Osteoblast (primary cell): ENCODE results near the gene NTF3. TPM values are rescaled to one million over a fixed set of nuclear protein-coding genes. Genes with fewer than 3 reads are reported as not detected.

ENCODE experiments used
- DNase-seq: peaks from one replicate; pipeline ENCODE4 v3.0.0; 2011; ENCODE audit warnings: low spot score, mixed read lengths; ENCODE audit not compliant: insufficient read length; ENCODE audit errors: missing footprints
- H2AFZ ChIP-seq: 2 replicates; pipeline ENCODE4 v1.6.0; 2011; ENCODE audit warnings: mild to moderate bottlenecking, low read length
- H3K27ac ChIP-seq: 2 replicates; pipeline ENCODE4 v1.5.1; 2011; ENCODE audit warnings: mild to moderate bottlenecking, low read depth, low read length, moderate library complexity
- H3K27me3 ChIP-seq: 2 replicates; pipeline ENCODE4 v1.6.0; 2012; ENCODE audit warnings: mild to moderate bottlenecking, control low read depth, inconsistent platforms, low read length, moderate library complexity; ENCODE audit not compliant: insufficient read depth
- H3K36me3 ChIP-seq: 2 replicates; pipeline ENCODE4 v1.5.1; 2011; ENCODE audit warnings: mild to moderate bottlenecking, low read length, control low read depth, moderate library complexity; ENCODE audit not compliant: insufficient read depth
- H3K4me1 ChIP-seq: 2 replicates; pipeline ENCODE4 v1.5.1; 2011; ENCODE audit warnings: mild to moderate bottlenecking, low read length, control low read depth, moderate library complexity; ENCODE audit not compliant: insufficient read depth
- H3K4me2 ChIP-seq: 2 replicates; pipeline ENCODE4 v1.6.0; 2011; ENCODE audit warnings: mild to moderate bottlenecking, low read length; ENCODE audit not compliant: insufficient read depth
- H3K4me3 ChIP-seq: fragments of 200-600 bp; sonication (generic); 3 replicates; pipeline ENCODE4 v1.5.1; 2012; ENCODE audit warnings: mild to moderate bottlenecking, low read length, inconsistent platforms; ENCODE audit not compliant: insufficient read depth
- H3K79me2 ChIP-seq: 2 replicates; pipeline ENCODE4 v1.6.0; 2012; ENCODE audit warnings: mild to moderate bottlenecking, low read length, control low read depth, inconsistent platforms; ENCODE audit not compliant: insufficient read depth
- H3K9me3 ChIP-seq: 2 replicates; pipeline ENCODE4 v1.5.1; 2011; ENCODE audit warnings: low read depth, low read length, control low read depth
- H4K20me1 ChIP-seq: 2 replicates; pipeline ENCODE4 v1.6.0; 2012; ENCODE audit warnings: mild to moderate bottlenecking, low read length, control low read depth; ENCODE audit not compliant: insufficient read depth
- total RNA-seq: library from RNA; depleted of rRNA; stranded (reverse); fragments of >200 nt; gene quantifications from 2 replicates; pipeline ENCODE4 v1.2.3, GENCODE V29; 2012
- TF ChIP-seq, protein P1 (sequence below): IDR thresholded peaks from 2 replicates; pipeline ENCODE4 v1.5.1; 2011; ENCODE audit warnings: mild to moderate bottlenecking, low read depth, low read length, moderate library complexity; ENCODE audit errors: extremely low read depth

Gene NTF3
- total RNA-seq, 1 donor = 1.1 TPM

GRCh38 chr12:5451251-5451650 lies 19.3 kb downstream of the NTF3 start:
- Histone ChIP-seq H3K79me2 (no peaks in the 10 kb centered on the region), H3K36me3 (no peaks in the 10 kb centered on the region), H3K27ac (no peak overlapping the region), H3K4me1 (no peaks in the 10 kb centered on the region), H3K4me2 (no peak overlapping the region), H3K9me3 (no peaks in the 10 kb centered on the region), H2AFZ (no peak overlapping the region), H3K27me3 (peaks cover 10% of the 10 kb centered on the region), H3K4me3 (no peak overlapping the region), H4K20me1 (no peaks in the 10 kb centered on the region)
- no peak for DNase-seq
- TF ChIP-seq, protein P1, sequence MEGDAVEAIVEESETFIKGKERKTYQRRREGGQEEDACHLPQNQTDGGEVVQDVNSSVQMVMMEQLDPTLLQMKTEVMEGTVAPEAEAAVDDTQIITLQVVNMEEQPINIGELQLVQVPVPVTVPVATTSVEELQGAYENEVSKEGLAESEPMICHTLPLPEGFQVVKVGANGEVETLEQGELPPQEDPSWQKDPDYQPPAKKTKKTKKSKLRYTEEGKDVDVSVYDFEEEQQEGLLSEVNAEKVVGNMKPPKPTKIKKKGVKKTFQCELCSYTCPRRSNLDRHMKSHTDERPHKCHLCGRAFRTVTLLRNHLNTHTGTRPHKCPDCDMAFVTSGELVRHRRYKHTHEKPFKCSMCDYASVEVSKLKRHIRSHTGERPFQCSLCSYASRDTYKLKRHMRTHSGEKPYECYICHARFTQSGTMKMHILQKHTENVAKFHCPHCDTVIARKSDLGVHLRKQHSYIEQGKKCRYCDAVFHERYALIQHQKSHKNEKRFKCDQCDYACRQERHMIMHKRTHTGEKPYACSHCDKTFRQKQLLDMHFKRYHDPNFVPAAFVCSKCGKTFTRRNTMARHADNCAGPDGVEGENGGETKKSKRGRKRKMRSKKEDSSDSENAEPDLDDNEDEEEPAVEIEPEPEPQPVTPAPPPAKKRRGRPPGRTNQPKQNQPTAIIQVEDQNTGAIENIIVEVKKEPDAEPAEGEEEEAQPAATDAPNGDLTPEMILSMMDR = no peak

DNA sequence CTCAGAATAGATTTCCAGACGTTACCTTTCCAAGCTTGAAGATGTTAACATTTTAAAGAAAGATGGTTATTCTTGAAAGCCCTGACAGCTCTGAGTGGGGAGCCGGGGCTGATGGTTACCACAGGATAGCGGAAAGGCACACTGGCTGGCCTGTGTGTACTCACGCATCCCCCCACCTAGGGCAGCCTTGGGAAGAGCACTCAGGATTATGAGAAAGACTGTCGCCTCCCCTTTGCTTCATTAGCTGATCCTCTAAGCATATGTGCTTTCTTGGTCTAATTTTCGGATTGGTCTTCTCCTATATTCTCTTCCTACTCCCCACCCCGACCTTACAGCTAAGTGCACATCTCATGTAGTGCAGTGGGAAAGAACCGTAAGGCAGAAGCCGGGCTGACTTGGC lies 20.7 kb downstream of the NTF3 start:
- DNase-seq = no peak
- Histone ChIP-seq H3K27me3 (peaks cover 10% of the 10 kb centered on the region), H3K4me2 (no peak overlapping the region), H3K27ac (no peak overlapping the region), H4K20me1 (no peaks in the 10 kb centered on the region), H3K79me2 (no peaks in the 10 kb centered on the region), H3K4me3 (no peak overlapping the region), H3K36me3 (no peaks in the 10 kb centered on the region), H2AFZ (no peak overlapping the region), H3K4me1 (no peaks in the 10 kb centered on the region), H3K9me3 (no peaks in the 10 kb centered on the region)
- TF ChIP-seq, protein P1 = no peak

GRCh38 chr12:5453466-5453865 lies 21.6 kb downstream of the NTF3 start:
- no peak overlapping the region for H2AFZ ChIP-seq
- TF ChIP-seq, protein P1 = no peak
- H3K27me3 ChIP-seq = peaks cover 8% of the 10 kb centered on the region
- no peaks in the 10 kb centered on the region for H4K20me1 ChIP-seq
- no peaks in the 10 kb centered on the region for H3K79me2 ChIP-seq
- no peak for DNase-seq
- H3K4me3 ChIP-seq = no peak overlapping the region
- H3K27ac ChIP-seq = no peak overlapping the region
- H3K36me3 ChIP-seq = no peaks in the 10 kb centered on the region
- no peak overlapping the region for H3K4me2 ChIP-seq
- H3K9me3 ChIP-seq = no peaks in the 10 kb centered on the region
- H3K4me1 ChIP-seq = no peaks in the 10 kb centered on the region

GRCh38 chr12:5455045-5455444 lies 23.1 kb downstream of the NTF3 start:
- Histone ChIP-seq H3K4me3 (no peak overlapping the region), H3K27me3 (peaks cover 3% of the 10 kb centered on the region), H3K9me3 (no peaks in the 10 kb centered on the region), H3K4me2 (no peak overlapping the region), H3K36me3 (no peaks in the 10 kb centered on the region), H4K20me1 (no peaks in the 10 kb centered on the region), H2AFZ (no peak overlapping the region), H3K79me2 (no peaks in the 10 kb centered on the region), H3K4me1 (no peaks in the 10 kb centered on the region), H3K27ac (no peak overlapping the region)
- no peak for DNase-seq
- TF ChIP-seq, protein P1 = no peak
